Keratinocyte (primary cell): ENCODE data around the gene ADGRG4. TPM values are rescaled to one million over a fixed set of nuclear protein-coding genes. Genes with fewer than 3 reads are reported as not detected.

Experiments
- DNase-seq: peaks from one replicate; pipeline ENCODE4 v3.0.0-alpha.2; 2011; ENCODE audit warnings: low read depth, missing footprints, low spot score
- FAIRE-seq: peaks from 2 replicates; lab custom pipeline; 2011; peaks lifted over from hg19 to GRCh38; lab: Jason Lieb, UNC
- H2AFZ ChIP-seq: 2 replicates; pipeline ENCODE4 v1.6.0; 2012; ENCODE audit warnings: low read length, control low read depth, inconsistent platforms; ENCODE audit not compliant: control insufficient read depth
- H3K27ac ChIP-seq: 2 replicates; pipeline ENCODE4 v1.5.1; 2011; ENCODE audit warnings: low read length; ENCODE audit not compliant: control insufficient read depth, insufficient read depth
- H3K27me3 ChIP-seq: 3 replicates; pipeline ENCODE4 v1.6.0; 2011; ENCODE audit warnings: low read length; ENCODE audit not compliant: control insufficient read depth, insufficient read depth; ENCODE audit errors: extremely low read depth
- H3K36me3 ChIP-seq, 2 experiments: 2 replicates in 1 of 2; 3 replicates in 1 of 2; pipeline ENCODE4 v1.5.1; 2011; ENCODE audit warnings: low read length in 2 of 2, mild to moderate bottlenecking in 1 of 2; ENCODE audit not compliant: control insufficient read depth in 2 of 2, insufficient read depth in 2 of 2; ENCODE audit errors: extremely low read depth in 1 of 2
- H3K4me1 ChIP-seq: 3 replicates; pipeline ENCODE4 v1.5.1; 2011; ENCODE audit warnings: low read length; ENCODE audit not compliant: control insufficient read depth, insufficient read depth; ENCODE audit errors: extremely low read depth
- H3K4me2 ChIP-seq: 3 replicates; pipeline ENCODE4 v1.6.0; 2011; ENCODE audit warnings: low read depth, low read length; ENCODE audit not compliant: control insufficient read depth, insufficient read depth; ENCODE audit errors: extremely low read depth
- H3K4me3 ChIP-seq, 3 experiments: fragments of 200-600 bp in 1 of 3; sonication (generic) in 1 of 3; 2 replicates in 2 of 3; 3 replicates in 1 of 3; pipeline ENCODE4 v1.5.1; 2011 to 2016; ENCODE audit warnings: low read length in 3 of 3, mild to moderate bottlenecking in 3 of 3, control low read depth in 2 of 3, inconsistent platforms in 1 of 3, low read depth in 1 of 3, mixed read lengths in 1 of 3, mixed run types in 1 of 3, moderate library complexity in 1 of 3; ENCODE audit not compliant: control insufficient read depth in 2 of 3, insufficient read depth in 2 of 3; ENCODE audit errors: extremely low read depth in 1 of 3
- H3K79me2 ChIP-seq: 2 replicates; pipeline ENCODE4 v1.6.0; 2012; ENCODE audit warnings: low read length; ENCODE audit not compliant: control insufficient read depth, insufficient read depth
- H3K9ac ChIP-seq: 3 replicates; pipeline ENCODE4 v1.6.0; 2011; ENCODE audit warnings: low read length; ENCODE audit not compliant: control insufficient read depth, insufficient read depth; ENCODE audit errors: extremely low read depth
- H3K9me1 ChIP-seq: 3 replicates; pipeline ENCODE4 v1.6.0; 2011; ENCODE audit warnings: low read length; ENCODE audit not compliant: control insufficient read depth, insufficient read depth; ENCODE audit errors: extremely low read depth
- H3K9me3 ChIP-seq: 2 replicates; pipeline ENCODE4 v1.5.1; 2012; ENCODE audit warnings: low read depth, low read length; ENCODE audit not compliant: control insufficient read depth
- H4K20me1 ChIP-seq: 3 replicates; pipeline ENCODE4 v1.6.0; 2011; ENCODE audit warnings: low read length; ENCODE audit not compliant: control insufficient read depth, insufficient read depth; ENCODE audit errors: extremely low read depth
- CTCF ChIP-seq, 3 experiments: IDR thresholded peaks in 1 of 3; conservative IDR thresholded peaks in 1 of 3; optimal IDR thresholded peaks in 1 of 3; 2 replicates in 2 of 3; 3 replicates in 1 of 3; pipeline versions ENCODE3 to v1.5.1; 2011; ENCODE audit warnings: low read length in 3 of 3, mild to moderate bottlenecking in 3 of 3, moderate library complexity in 2 of 3, control low read depth in 1 of 3, inconsistent platforms in 1 of 3; ENCODE audit not compliant: insufficient read depth in 2 of 3; ENCODE audit errors: extremely low read depth in 1 of 3
- EZH2 ChIP-seq: IDR thresholded peaks from one replicate; pipeline ENCODE4 v1.6.1; 2012; ENCODE audit warnings: inconsistent platforms, mild to moderate bottlenecking, low read length, moderate library complexity
- dilution Hi-C: fragments of 300-500 bp; cut with MboI; formaldehyde crosslinking; loops from one replicate; pipeline ENCODE4 v1.7.0; 2020; ENCODE audit warnings: low sequenced_read_pairs; ENCODE audit not compliant: extremely low pct_ligation_motif_present
- polyA plus RNA-seq, 5 experiments: library from polyadenylated mRNA; depleted of rRNA in 3 of 5; stranded (reverse) in 3 of 5; stranded (forward) in 1 of 5; unstranded in 1 of 5; fragments of >200 nt; gene quantifications; 1 replicate in 1 of 5; 2 replicates in 3 of 5; 3 replicates in 1 of 5; pipeline versions ENCODE4 v1.2.1 to v1.2.3, GENCODE V29; 2011 to 2012; ENCODE audit warnings: missing spikeins in 2 of 5, low read depth in 1 of 5, low replicate concordance in 1 of 5

Gene ADGRG4
- polyA plus RNA-seq, 1 donor (not counting 4 experiments of a cell fraction or from before 2014, with no cell fraction given) = not detected

GRCh38 chrX:136344320-136344719 lies 43.6 kb downstream of the ADGRG4 start:
- H4K20me1 ChIP-seq = no peaks in the 10 kb centered on the region
- no peak overlapping the region for H3K4me2 ChIP-seq
- H2AFZ ChIP-seq = no peak overlapping the region
- no peaks in the 10 kb centered on the region for H3K36me3 ChIP-seq
- peaks cover 3% of the 10 kb centered on the region for H3K4me1 ChIP-seq
- no peaks in the 10 kb centered on the region for H3K27me3 ChIP-seq
- DNase-seq (no peak), FAIRE-seq (no peak)
- no peak overlapping the region for H3K27ac ChIP-seq
- no peak overlapping the region for H3K4me3 ChIP-seq
- H3K79me2 ChIP-seq = no peaks in the 10 kb centered on the region
- dilution Hi-C loops = no loop called here
- no peaks in the 10 kb centered on the region for H3K9me1 ChIP-seq
- no peak overlapping the region for H3K9ac ChIP-seq
- no peaks in the 10 kb centered on the region for H3K9me3 ChIP-seq
- TF ChIP-seq CTCF (optimal IDR thresholded peaks at IDR 0.05 in 1 of 3, IDR thresholded peaks at IDR 0.05 in 1 of 3, conservative IDR thresholded peaks at IDR 0.05 in 1 of 3; ENCODE audit: extremely low read depth in 1 of 3, insufficient read depth in 2 of 3, low read length in 3 of 3) (no peak), EZH2 (no peak)

GRCh38 chrX:136346506-136346905 lies 45.7 kb downstream of the ADGRG4 start:
- Histone ChIP-seq H3K4me3 (no peak overlapping the region), H3K9me3 (no peaks in the 10 kb centered on the region), H2AFZ (no peak overlapping the region), H3K4me1 (peaks cover 3% of the 10 kb centered on the region), H3K9ac (no peak overlapping the region), H3K27me3 (no peaks in the 10 kb centered on the region), H3K9me1 (no peaks in the 10 kb centered on the region), H3K79me2 (no peaks in the 10 kb centered on the region), H3K4me2 (no peak overlapping the region), H3K36me3 (no peaks in the 10 kb centered on the region), H4K20me1 (no peaks in the 10 kb centered on the region), H3K27ac (no peak overlapping the region)
- no peak for TF ChIP-seq EZH2
- no peak for TF ChIP-seq CTCF (optimal IDR thresholded peaks at IDR 0.05 in 1 of 3, IDR thresholded peaks at IDR 0.05 in 1 of 3, conservative IDR thresholded peaks at IDR 0.05 in 1 of 3; ENCODE audit: extremely low read depth in 1 of 3, insufficient read depth in 2 of 3, low read length in 3 of 3)
- peak; percentile 32 for FAIRE-seq
- dilution Hi-C loops = no loop called here
- no peak for DNase-seq
